Spinal cord (tissue), 10 donors: ENCODE results near the gene LRRC59. TPM values are rescaled to one million over a fixed set of nuclear protein-coding genes. Genes with fewer than 3 reads are reported as not detected.

Source experiments
- DNase-seq, 6 donors: peaks; one replicate each; pipeline versions ENCODE4 v3.0.0 to v3.0.0-alpha.2; 2013 to 2015; ENCODE audit warnings: low spot score in 6 of 6, low read depth in 4 of 6
- H3K27ac ChIP-seq: one replicate; pipeline ENCODE4 v1.5.1; 2013; ENCODE audit warnings: low read depth, low read length, control low read depth
- H3K27me3 ChIP-seq: one replicate; pipeline ENCODE4 v1.6.1; 2013; ENCODE audit warnings: low read length; ENCODE audit not compliant: control insufficient read depth, insufficient read depth
- H3K36me3 ChIP-seq: one replicate; pipeline ENCODE4 v1.6.1; 2013; ENCODE audit warnings: low read length; ENCODE audit not compliant: control insufficient read depth, insufficient read depth
- H3K4me1 ChIP-seq: one replicate; pipeline ENCODE4 v1.6.1; 2013; ENCODE audit warnings: low read length; ENCODE audit not compliant: control insufficient read depth, insufficient read depth
- H3K4me3 ChIP-seq: one replicate; pipeline ENCODE4 v1.5.1; 2013; ENCODE audit warnings: low read depth, low read length, control low read depth
- H3K9me3 ChIP-seq: one replicate; pipeline ENCODE4 v1.6.1; 2013; ENCODE audit warnings: low read length; ENCODE audit not compliant: control insufficient read depth, insufficient read depth
- WGBS: methylation state at CpG from one replicate; pipeline ENCODE4 v1.1.5; 2013; ENCODE audit warnings: missing lambda C conversion rate; ENCODE audit not compliant: insufficient coverage; 5-methylcytosine and 5-hydroxymethylcytosine counted together
- polyA plus RNA-seq, 2 donors: library from polyadenylated mRNA; unstranded; fragments of 120-200 nt; gene quantifications; one replicate each; pipeline ENCODE4 v1.2.1, GENCODE V29; 2013; ENCODE audit not compliant: insufficient read length in 2 of 2
- total RNA-seq, 2 donors: library from RNA; depleted of rRNA in 1 of 2; stranded (reverse); fragments of 120-200 nt in 1 of 2; fragments of >200 nt in 1 of 2; gene quantifications; one replicate each; pipeline versions ENCODE4 v1.2.3 to v1.2.4, GENCODE V29; 2013 to 2014
- donor health status: healthy.

Gene LRRC59
- total and polyA plus RNA-seq, 4 donors, result 45.7 to 63.9 (median 54.2) TPM

DNA sequence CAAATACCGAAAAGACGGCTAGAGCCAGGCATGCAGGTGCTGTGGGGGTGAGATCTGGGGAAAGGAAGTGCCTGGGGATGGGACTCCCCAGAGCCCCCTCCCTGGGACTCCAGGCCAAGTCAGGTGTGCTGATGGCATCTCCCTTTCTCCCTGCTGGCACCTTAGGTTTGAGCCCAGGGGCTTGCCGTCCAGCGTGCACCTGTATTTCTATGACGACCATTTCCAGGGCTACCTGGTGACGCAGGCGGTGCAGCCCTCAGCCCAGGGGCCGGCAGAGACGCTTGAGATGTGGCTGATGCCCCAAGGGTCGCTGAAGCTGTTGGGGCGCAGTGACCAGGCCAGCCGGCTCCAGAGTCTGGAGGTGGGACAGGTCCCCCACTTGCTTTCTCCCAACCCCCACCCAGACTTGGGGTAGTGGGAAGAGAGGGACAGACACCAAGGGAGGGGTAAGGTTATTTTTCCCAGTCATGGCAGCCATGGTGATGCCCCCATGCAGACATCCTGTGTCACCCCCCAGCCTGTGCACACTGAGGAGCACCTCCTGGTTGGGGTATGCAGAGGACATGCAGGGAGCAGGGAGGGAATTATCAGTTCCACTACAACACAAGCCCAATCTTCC is 40.3 kb downstream of the LRRC59 start:
- H3K27ac ChIP-seq, result no peak overlapping the region
- no peaks in the 10 kb centered on the region for H3K9me3 ChIP-seq
- 100% methylated on average over 6 of the region's 12 CpGs for WGBS
- no peak for DNase-seq
- H3K4me3 ChIP-seq, result no peak overlapping the region
- peaks cover 3% of the 10 kb centered on the region for H3K4me1 ChIP-seq
- H3K27me3 ChIP-seq, result no peaks in the 10 kb centered on the region
- H3K36me3 ChIP-seq, result peaks cover 91% of the 10 kb centered on the region

DNA sequence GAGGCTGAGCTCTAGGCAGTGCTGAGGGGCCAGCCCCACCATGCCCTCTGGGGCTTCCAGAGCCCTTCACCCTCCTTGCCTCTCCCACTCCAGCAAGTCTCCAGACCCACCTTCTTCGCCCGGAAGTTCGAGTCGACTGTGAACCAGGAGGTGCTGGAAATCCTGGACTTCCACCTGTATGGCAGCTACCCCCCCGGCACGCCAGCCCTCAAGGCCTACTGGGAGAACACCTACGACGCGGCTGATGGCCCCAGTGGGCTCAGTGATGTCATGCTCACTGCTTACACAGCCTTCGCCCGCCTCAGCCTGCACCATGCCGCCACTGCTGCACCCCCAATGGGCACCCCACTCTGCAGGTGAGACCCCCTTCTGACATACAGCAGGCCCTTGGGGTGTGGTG is 40.9 kb downstream of the LRRC59 start:
- Histone ChIP-seq H3K27ac (no peak overlapping the region), H3K9me3 (no peaks in the 10 kb centered on the region), H3K4me1 (no peaks in the 10 kb centered on the region), H3K4me3 (no peak overlapping the region), H3K36me3 (peaks cover 88% of the 10 kb centered on the region), H3K27me3 (no peaks in the 10 kb centered on the region)
- DNase-seq, result no peak
- WGBS, result 94% methylated on average over 12 of the region's 12 CpGs

DNA sequence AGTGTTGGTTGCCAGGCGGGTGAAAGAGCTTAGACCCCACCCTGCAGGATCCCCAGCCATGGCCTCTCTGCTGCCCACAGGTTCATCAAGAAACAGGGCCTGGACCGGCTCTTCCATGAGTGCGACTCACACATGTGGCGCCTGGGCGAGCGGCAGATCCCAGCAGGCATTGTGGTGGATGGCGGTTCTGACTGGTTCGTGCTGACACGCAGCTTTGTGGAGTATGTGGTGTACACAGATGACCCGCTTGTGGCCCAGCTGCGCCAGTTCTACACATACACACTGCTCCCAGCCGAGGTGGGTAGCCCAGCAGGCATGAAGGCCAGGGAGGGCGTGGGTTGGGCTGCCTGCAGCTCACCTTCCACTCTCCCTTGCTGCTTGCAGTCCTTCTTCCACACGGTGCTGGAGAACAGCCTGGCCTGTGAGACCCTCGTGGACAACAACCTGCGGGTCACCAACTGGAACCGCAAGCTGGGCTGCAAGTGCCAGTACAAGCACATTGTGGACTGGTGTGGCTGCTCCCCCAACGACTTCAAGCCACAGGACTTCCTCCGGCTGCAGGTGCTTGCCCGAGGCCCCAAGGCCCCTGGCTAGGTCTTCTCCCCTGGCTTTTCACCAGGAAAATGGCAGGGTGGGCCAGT is 41.5 kb downstream of the LRRC59 start:
- H3K36me3 ChIP-seq, result peaks cover 84% of the 10 kb centered on the region

DNA sequence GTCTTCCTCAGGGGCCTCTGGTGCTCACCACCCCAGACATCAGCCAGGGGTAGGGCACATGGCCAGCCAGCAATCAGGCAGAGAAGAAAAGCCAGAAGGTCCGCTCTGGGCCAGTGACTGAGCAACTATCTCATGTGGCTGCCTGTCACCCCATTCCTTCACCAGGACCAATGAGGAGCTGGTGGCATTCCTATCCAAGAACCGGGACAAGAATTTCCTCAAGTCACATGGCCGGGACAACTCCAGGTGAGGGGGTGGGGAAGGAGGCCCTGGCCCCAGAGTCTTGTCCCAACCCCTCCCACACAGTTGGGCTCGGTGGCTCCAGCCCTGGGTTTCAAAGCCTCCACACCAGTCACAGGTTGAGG is 42.0 kb downstream of the LRRC59 start:
- H3K4me1 ChIP-seq, result no peaks in the 10 kb centered on the region
- no peak overlapping the region for H3K4me3 ChIP-seq
- peaks cover 81% of the 10 kb centered on the region for H3K36me3 ChIP-seq
- no CpG with 5 or more reads among the region's 4 CpGs for WGBS
- H3K27me3 ChIP-seq, result no peaks in the 10 kb centered on the region
- H3K9me3 ChIP-seq, result no peaks in the 10 kb centered on the region
- no peak overlapping the region for H3K27ac ChIP-seq
- no peak for DNase-seq

More for the DNA sequence above, 41.5 kb downstream of the LRRC59 start:
- Histone ChIP-seq H3K4me3 (no peak overlapping the region), H3K4me1 (no peaks in the 10 kb centered on the region), H3K27ac (no peak overlapping the region), H3K27me3 (no peaks in the 10 kb centered on the region), H3K9me3 (no peaks in the 10 kb centered on the region)
- WGBS, result 96% methylated on average over 14 of the region's 20 CpGs
- DNase-seq, result no peak

DNA sequence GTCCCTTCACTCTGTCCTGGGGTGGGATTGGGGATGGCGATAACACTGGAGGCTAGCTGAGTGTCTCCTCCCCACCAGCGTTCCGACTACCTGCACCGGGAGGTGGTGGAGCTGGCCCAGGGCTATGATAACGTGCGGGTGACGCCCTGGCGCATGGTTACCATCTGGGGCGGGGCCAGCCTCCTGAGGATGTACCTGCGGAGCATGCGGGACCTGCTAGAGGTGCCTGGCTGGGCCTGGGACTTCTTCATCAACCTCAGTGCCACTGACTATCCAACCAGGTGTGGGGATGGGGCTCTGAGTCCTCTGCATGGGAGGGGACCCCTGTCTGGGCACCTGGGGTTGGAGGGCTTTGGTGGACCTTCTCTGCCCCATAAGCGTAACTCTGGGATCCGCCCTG is 42.5 kb downstream of the LRRC59 start:
- peaks cover 76% of the 10 kb centered on the region for H3K36me3 ChIP-seq
- 94% methylated on average over 11 of the region's 13 CpGs for WGBS

DNA sequence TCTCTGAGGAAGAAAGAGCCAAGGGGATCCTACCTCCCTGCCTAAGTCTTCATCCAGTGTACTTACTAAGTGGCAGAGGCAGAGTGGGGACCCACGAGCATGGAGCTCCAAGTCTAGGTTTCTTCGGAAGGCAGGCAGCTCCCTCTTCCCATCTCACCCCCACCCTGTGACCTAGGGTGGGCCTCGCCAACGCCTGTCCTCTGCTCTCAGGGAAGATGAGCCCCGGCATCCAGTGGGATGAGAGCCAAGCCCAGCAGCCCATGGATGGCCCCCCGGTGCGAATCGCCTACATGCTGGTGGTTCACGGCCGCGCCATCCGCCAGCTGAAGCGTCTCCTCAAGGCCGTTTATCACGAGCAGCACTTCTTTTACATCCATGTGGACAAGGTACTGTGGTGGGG is 43.1 kb downstream of the LRRC59 start:
- Histone ChIP-seq H3K27ac (no peak overlapping the region), H3K27me3 (no peaks in the 10 kb centered on the region), H3K9me3 (no peaks in the 10 kb centered on the region), H3K36me3 (peaks cover 72% of the 10 kb centered on the region), H3K4me1 (no peaks in the 10 kb centered on the region), H3K4me3 (no peak overlapping the region)
- WGBS, result 88% methylated on average over 14 of the region's 15 CpGs
- DNase-seq, result no peak

More for the DNA sequence above, 42.5 kb downstream of the LRRC59 start:
- Histone ChIP-seq H3K9me3 (no peaks in the 10 kb centered on the region), H3K4me1 (no peaks in the 10 kb centered on the region), H3K4me3 (no peak overlapping the region), H3K27me3 (no peaks in the 10 kb centered on the region), H3K27ac (no peak overlapping the region)
- DNase-seq, result no peak

DNA sequence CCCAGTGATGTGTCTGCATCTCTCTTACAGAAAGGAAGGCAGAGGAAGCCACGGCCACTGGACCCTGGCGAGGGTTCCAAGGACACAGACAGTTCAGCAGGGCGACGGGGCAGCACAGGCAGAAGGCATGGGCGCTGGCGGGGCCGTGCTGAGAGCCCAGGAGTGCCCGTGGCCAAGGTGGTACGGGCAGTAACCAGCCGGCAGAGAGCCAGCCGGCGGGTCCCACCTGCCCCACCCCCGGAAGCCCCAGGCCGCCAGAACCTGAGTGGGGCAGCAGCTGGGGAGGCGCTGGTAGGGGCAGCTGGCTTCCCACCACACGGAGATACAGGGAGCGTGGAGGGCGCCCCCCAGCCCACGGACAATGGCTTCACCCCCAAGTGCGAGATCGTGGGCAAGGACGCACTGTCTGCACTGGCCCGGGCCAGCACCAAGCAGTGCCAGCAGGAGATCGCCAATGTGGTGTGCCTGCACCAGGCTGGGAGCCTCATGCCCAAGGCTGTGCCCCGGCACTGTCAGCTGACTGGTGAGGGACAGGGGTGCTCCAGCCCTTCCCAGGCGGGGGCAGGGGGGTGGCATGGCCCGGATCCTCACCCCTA is 43.6 kb downstream of the LRRC59 start:
- Histone ChIP-seq H3K27me3 (no peaks in the 10 kb centered on the region), H3K36me3 (peaks cover 72% of the 10 kb centered on the region), H3K9me3 (no peaks in the 10 kb centered on the region), H3K4me3 (no peak overlapping the region), H3K27ac (no peak overlapping the region), H3K4me1 (no peaks in the 10 kb centered on the region)
- WGBS, result 97% methylated on average over 25 of the region's 27 CpGs
- DNase-seq, result no peak

DNA sequence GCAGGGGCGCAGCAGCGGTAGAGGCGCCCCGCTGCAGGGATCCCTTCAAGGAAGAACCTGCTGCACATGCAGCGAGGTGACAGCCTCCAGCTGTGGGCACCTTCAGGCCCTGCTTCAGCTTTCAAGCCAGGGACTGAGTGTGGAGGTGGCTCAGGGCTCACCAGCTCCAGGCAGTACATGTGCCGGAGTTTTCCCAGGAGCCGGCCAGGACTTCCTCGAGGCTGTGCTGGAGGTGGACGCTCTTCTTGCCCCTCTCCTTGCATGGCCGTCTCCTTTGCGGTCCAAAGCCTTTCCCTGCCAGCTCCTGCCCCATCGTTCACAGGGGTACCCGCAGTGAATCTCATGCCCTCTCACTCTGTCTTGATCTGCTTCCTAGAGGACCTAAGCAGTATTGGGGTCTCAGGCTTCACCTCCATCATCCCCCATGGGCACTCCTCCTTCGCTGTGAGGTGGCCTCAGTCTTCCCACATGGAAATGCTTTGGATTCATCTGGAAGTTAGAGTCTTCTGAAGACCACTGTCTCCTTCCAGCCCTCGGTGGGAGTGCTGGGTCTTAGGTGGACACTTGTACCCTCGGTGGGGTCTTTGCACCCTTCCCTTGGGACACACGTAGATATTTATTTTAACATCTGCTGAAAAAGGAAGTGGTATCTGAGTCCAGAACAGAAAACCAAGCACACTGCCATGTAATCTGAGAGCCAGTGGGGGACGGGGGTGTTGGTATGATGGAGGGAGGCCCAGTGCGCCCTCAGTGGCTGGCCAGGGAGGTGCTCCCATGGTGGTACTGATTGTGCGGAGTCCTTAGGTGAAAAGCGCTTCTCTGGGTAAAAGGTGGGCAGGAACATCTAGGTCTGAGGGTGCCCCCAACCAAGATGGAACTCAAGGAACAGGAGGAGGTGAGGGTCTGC is 44.4 kb downstream of the LRRC59 start:
- Histone ChIP-seq H3K4me3 (no peak overlapping the region), H3K4me1 (no peaks in the 10 kb centered on the region), H3K27ac (no peak overlapping the region), H3K9me3 (no peaks in the 10 kb centered on the region), H3K27me3 (no peaks in the 10 kb centered on the region), H3K36me3 (peaks cover 64% of the 10 kb centered on the region)
- no peak for DNase-seq
- WGBS, result 94% methylated on average over 20 of the region's 21 CpGs

DNA sequence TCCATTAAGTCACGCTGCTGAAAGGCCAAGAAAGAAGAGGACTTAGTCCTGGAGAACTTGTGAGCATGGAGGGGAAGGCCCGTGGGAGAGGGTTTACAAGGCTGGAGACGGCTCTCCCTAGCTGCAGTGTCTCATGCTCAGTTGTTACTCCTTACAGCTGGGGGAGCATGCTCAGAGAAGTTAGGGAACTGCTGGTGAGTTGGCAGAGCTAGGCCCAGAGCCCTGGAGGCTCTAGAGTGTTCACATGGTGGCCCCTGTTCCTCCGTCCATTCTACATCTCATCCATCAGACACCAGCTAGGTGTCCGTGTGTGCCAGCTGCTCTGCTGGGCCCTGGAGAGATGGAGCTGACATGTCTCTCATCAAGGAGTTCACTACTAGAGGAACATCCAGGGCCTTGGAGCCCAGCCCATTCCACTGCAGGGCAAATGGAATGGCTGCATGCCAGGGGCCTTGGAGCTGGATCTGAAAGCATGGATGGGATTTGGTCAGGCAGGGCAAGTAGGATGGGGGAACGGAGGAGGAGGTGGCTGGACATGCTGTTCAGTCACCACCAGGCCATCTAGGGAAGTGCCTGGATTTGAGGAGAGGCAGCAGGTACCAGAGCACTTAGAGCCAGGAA is 45.1 kb downstream of the LRRC59 start:
- peaks cover 57% of the 10 kb centered on the region for H3K36me3 ChIP-seq
- no peaks in the 10 kb centered on the region for H3K27me3 ChIP-seq
- no peaks in the 10 kb centered on the region for H3K9me3 ChIP-seq
- no peak for DNase-seq
- 82% methylated on average over 6 of the region's 6 CpGs for WGBS
- H3K4me1 ChIP-seq, result peaks cover 6% of the 10 kb centered on the region
- no peak overlapping the region for H3K27ac ChIP-seq
- no peak overlapping the region for H3K4me3 ChIP-seq
